IMR-90 (cell line): ENCODE data around the gene FMO1. TPM values are rescaled to one million over a fixed set of nuclear protein-coding genes. Genes with fewer than 3 reads are reported as not detected.

Experiments used
- ATAC-seq: fragments of 200-7000 bp; cut with Tn5 transposase; 2 replicates; pipeline ENCODE4 v1.9.1; 2020; ENCODE audit warnings: low read depth, mild to moderate bottlenecking, moderate library complexity
- BruUV-seq: library from RNA; stranded (reverse); fragments of 400-500 nt; replicated peaks from 2 replicates; lab custom pipeline; 2021; lab: Mats Ljungman, UMichigan
- CTCF ChIA-PET: fragments of 300-600 bp; formaldehyde crosslinking; extraction: SDS; loops from one replicate; lab custom pipeline; 2021; ENCODE audit warnings: antibody characterized with exemption; lab: Yijun Ruan, JAX
- POLR2A ChIA-PET: fragments of 300-600 bp; sonication (Branson Sonifier 250); formaldehyde crosslinking; loops from one replicate; lab custom pipeline; 2022; ENCODE audit warnings: antibody characterized with exemption; ENCODE audit not compliant: unreplicated experiment; lab: Charles Lee
- DNase-seq: peaks from one replicate; pipeline ENCODE4 v3.0.0; 2013
- H2AFZ ChIP-seq: replicated peaks from 2 replicates; pipeline ENCODE3; 2013; ENCODE audit warnings: low read length, mild to moderate bottlenecking; ENCODE audit not compliant: poor library complexity
- H2AK5ac ChIP-seq: 2 replicates; pipeline ENCODE4 v1.6.1; 2013; ENCODE audit warnings: low read depth, low read length, inconsistent platforms
- H2AK9ac ChIP-seq: replicated peaks from 2 replicates; pipeline ENCODE3; 2013; ENCODE audit warnings: mild to moderate bottlenecking, low read depth, low read length, moderate library complexity; ENCODE audit not compliant: poor library complexity
- H2BK120ac ChIP-seq: 2 replicates; pipeline ENCODE4 v1.6.1; 2013; ENCODE audit warnings: low read depth, low read length, inconsistent platforms
- H2BK15ac ChIP-seq: 3 replicates; pipeline ENCODE4 v1.6.1; 2013; ENCODE audit warnings: low read depth, low read length, inconsistent platforms
- H2BK20ac ChIP-seq: 2 replicates; pipeline ENCODE4 v1.6.1; 2013; ENCODE audit warnings: low read depth, mild to moderate bottlenecking, inconsistent platforms, low read length, moderate library complexity
- H2BK5ac ChIP-seq: 2 replicates; pipeline ENCODE4 v1.6.1; 2013; ENCODE audit warnings: mild to moderate bottlenecking, low read depth, low read length, inconsistent platforms; ENCODE audit not compliant: poor library complexity, severe bottlenecking
- H3K14ac ChIP-seq: replicated peaks from 2 replicates; pipeline ENCODE4 v1.6.1; 2013; ENCODE audit warnings: low read depth, low read length, inconsistent platforms
- H3K18ac ChIP-seq: 2 replicates; pipeline ENCODE4 v1.6.1; 2013; ENCODE audit warnings: low read depth, low read length, control low read depth
- H3K23ac ChIP-seq: 2 replicates; pipeline ENCODE4 v1.6.1; 2013; ENCODE audit warnings: low read depth, low read length, inconsistent platforms
- H3K27ac ChIP-seq: 2 replicates; pipeline ENCODE4 v1.5.1; 2013; ENCODE audit warnings: mild to moderate bottlenecking, control low read depth, low read length; ENCODE audit not compliant: insufficient read depth
- H3K27me3 ChIP-seq: 2 replicates; pipeline ENCODE4 v1.6.1; 2013; ENCODE audit warnings: low read length; ENCODE audit not compliant: control insufficient read depth, insufficient read depth
- H3K36me3 ChIP-seq: 2 replicates; pipeline ENCODE4 v1.6.1; 2013; ENCODE audit warnings: low read length, mixed read lengths; ENCODE audit not compliant: control insufficient read depth, insufficient read depth
- H3K4ac ChIP-seq: 2 replicates; pipeline ENCODE4 v1.6.1; 2013; ENCODE audit warnings: low read depth, low read length, inconsistent platforms
- H3K4me1 ChIP-seq: 2 replicates; pipeline ENCODE4 v1.6.1; 2013; ENCODE audit warnings: low read length, mixed read lengths; ENCODE audit not compliant: control insufficient read depth, insufficient read depth
- H3K4me2 ChIP-seq: 2 replicates; pipeline ENCODE4 v1.6.1; 2013; ENCODE audit warnings: low read depth, mild to moderate bottlenecking, control low read depth, low read length, moderate library complexity
- H3K4me3 ChIP-seq: 2 replicates; pipeline ENCODE4 v1.5.1; 2013; ENCODE audit warnings: low read depth, mild to moderate bottlenecking, control low read depth, low read length, moderate library complexity; ENCODE audit not compliant: insufficient read depth
- H3K56ac ChIP-seq: 2 replicates; pipeline ENCODE4 v1.6.1; 2013; ENCODE audit warnings: low read length, inconsistent platforms; ENCODE audit not compliant: insufficient read depth; ENCODE audit errors: extremely low read depth
- H3K79me1 ChIP-seq, 2 experiments: 2 replicates each; pipeline ENCODE4 v1.6.1; 2013; ENCODE audit warnings: low read length in 2 of 2, inconsistent platforms in 1 of 2, low read depth in 1 of 2
- H3K9ac ChIP-seq: 2 replicates; pipeline ENCODE4 v1.6.1; 2013; ENCODE audit warnings: low read depth, low read length, control low read depth
- H3K9me1 ChIP-seq: 2 replicates; pipeline ENCODE4 v1.6.1; 2013; ENCODE audit warnings: low read length, inconsistent platforms; ENCODE audit not compliant: insufficient read depth
- H3K9me3 ChIP-seq: 2 replicates; pipeline ENCODE4 v1.6.1; 2013; ENCODE audit warnings: low read length; ENCODE audit not compliant: control insufficient read depth, insufficient read depth
- H4K20me1 ChIP-seq: 2 replicates; pipeline ENCODE4 v1.6.1; 2013; ENCODE audit warnings: low read length, inconsistent platforms; ENCODE audit not compliant: insufficient read depth
- H4K5ac ChIP-seq: 2 replicates; pipeline ENCODE4 v1.6.1; 2013; ENCODE audit warnings: mild to moderate bottlenecking, low read depth, low read length, control low read depth
- H4K8ac ChIP-seq, 2 experiments: 2 replicates each; pipeline ENCODE4 v1.6.1; 2013; ENCODE audit warnings: low read depth in 2 of 2, low read length in 2 of 2, control low read depth in 1 of 2, inconsistent platforms in 1 of 2
- H4K91ac ChIP-seq: 2 replicates; pipeline ENCODE4 v1.6.1; 2013; ENCODE audit warnings: low read depth, low read length, inconsistent platforms; ENCODE audit not compliant: insufficient read depth
- CEBPB ChIP-seq: IDR thresholded peaks from 2 replicates; pipeline ENCODE4 v1.6.1; 2012; ENCODE audit warnings: low read depth, low read length, improper control_type of control experiment
- CHD1 ChIP-seq: IDR thresholded peaks from 2 replicates; pipeline ENCODE4 v1.6.1; 2012; ENCODE audit warnings: low read depth, low read length, improper control_type of control experiment
- ELK1 ChIP-seq: fragments of 150-350 bp; IDR thresholded peaks from 2 replicates; pipeline ENCODE4 v1.6.1; 2016; ENCODE audit warnings: low read depth, mild to moderate bottlenecking, low read length, moderate library complexity, borderline replicate concordance
- FOS ChIP-seq: fragments of 150-350 bp; IDR thresholded peaks from 2 replicates; pipeline ENCODE4 v1.6.1; 2016; ENCODE audit warnings: low read depth, low read length
- MAFK ChIP-seq: IDR thresholded peaks from 2 replicates; pipeline ENCODE4 v1.6.1; 2012; ENCODE audit warnings: low read depth, low read length, improper control_type of control experiment
- MAZ ChIP-seq: IDR thresholded peaks from 2 replicates; pipeline ENCODE4 v1.6.1; 2012; ENCODE audit warnings: low read depth, mild to moderate bottlenecking, low read length, improper control_type of control experiment, moderate library complexity, borderline replicate concordance
- MXI1 ChIP-seq: IDR thresholded peaks from 2 replicates; pipeline ENCODE4 v1.6.1; 2012; ENCODE audit warnings: low read depth, mild to moderate bottlenecking, low read length, moderate library complexity, borderline replicate concordance
- NFE2L2 ChIP-seq: fragments of 150-350 bp; IDR thresholded peaks from 2 replicates; pipeline ENCODE4 v1.6.1; 2016; ENCODE audit warnings: low read depth, mild to moderate bottlenecking, low read length
- POLR2A ChIP-seq: IDR thresholded peaks from 2 replicates; pipeline ENCODE4 v1.6.1; 2012; ENCODE audit warnings: mild to moderate bottlenecking, low read depth, low read length
- RCOR1 ChIP-seq: IDR thresholded peaks from 2 replicates; pipeline ENCODE4 v1.6.1; 2012; ENCODE audit warnings: mild to moderate bottlenecking, low read length, improper control_type of control experiment; ENCODE audit not compliant: insufficient replicate concordance
- RFX5 ChIP-seq: IDR thresholded peaks from 2 replicates; pipeline ENCODE4 v1.8.0; 2012; ENCODE audit warnings: low read depth, mild to moderate bottlenecking, low read length, moderate library complexity
- SMC3 ChIP-seq: fragments of 150-350 bp; IDR thresholded peaks from 2 replicates; pipeline ENCODE4 v1.6.1; 2016; ENCODE audit warnings: low read depth, mild to moderate bottlenecking, antibody characterized with exemption, low read length, moderate library complexity
- USF2 ChIP-seq: fragments of 150-350 bp; IDR thresholded peaks from 2 replicates; pipeline ENCODE4 v1.6.1; 2017; ENCODE audit warnings: mild to moderate bottlenecking, antibody characterized with exemption, low read length, low read depth
- WGBS, 2 experiments: methylation state at CpG; one replicate each; pipeline versions ENCODE4 v1.1.5 to v1.1.7; 2013; ENCODE audit warnings: missing lambda C conversion rate in 2 of 2; ENCODE audit not compliant: insufficient read length in 1 of 2; ENCODE audit errors: extremely low coverage in 2 of 2; 5-methylcytosine and 5-hydroxymethylcytosine counted together
- dilution Hi-C: fragments of 300-500 bp; cut with HindIII; formaldehyde crosslinking; loops from one replicate; pipeline ENCODE4 v1.14.3; 2018; ENCODE audit warnings: low sequenced_read_pairs; ENCODE audit not compliant: unreplicated experiment
- in situ Hi-C: fragments of 300-500 bp; cut with MboI; formaldehyde crosslinking; loops from 3 replicates; pipeline ENCODE4 v1.14.3; 2019; ENCODE audit warnings: low sequenced_read_pairs, inconsistent platforms, mixed read lengths
- intact Hi-C: fragments of 100-400 bp; cut with micrococcal nuclease; formaldehyde crosslinking; loops from 2 replicates; pipeline ENCODE4 v1.10.0; 2022
- polyA plus RNA-seq, 3 experiments: library from polyadenylated mRNA; depleted of rRNA; stranded (reverse); fragments of >200 nt; gene quantifications; 2 replicates each; pipeline ENCODE4 v1.2.3, GENCODE V29; 2012; ENCODE audit warnings: low replicate concordance in 1 of 3
- total RNA-seq: library from RNA; depleted of rRNA; stranded (reverse); fragments of >200 nt; gene quantifications from 2 replicates; pipeline ENCODE4 v1.2.3, GENCODE V29; 2012

The FMO1 gene
- total and polyA plus RNA-seq, 2 of the 4 experiments (the other 2 are of a cell fraction), result not detected

GRCh38 chr1:171217658-171218443 lies 30.4 kb upstream of the FMO1 start:
- H3K14ac ChIP-seq, result peak overlapping the region; percentile 89
- H4K8ac ChIP-seq, result peak overlapping the region; percentile 68 to 71; a peak in 3 of 4 replicates
- peak overlapping the region; percentile 75 for H4K5ac ChIP-seq
- H2BK15ac ChIP-seq, result peak overlapping the region; percentile 94; the same call in 2 of the 3 replicates
- ATAC-seq (no peak), DNase-seq (no peak)
- in situ Hi-C loops (no loop called here), dilution Hi-C loops (no loop called here), intact Hi-C loops (no loop called here)
- no peaks in the 10 kb centered on the region; the same call in 1 of the 2 replicates for H3K9me3 ChIP-seq
- H2BK5ac ChIP-seq, result peak overlapping the region; percentile 100
- H3K4me3 ChIP-seq, result no peak overlapping the region
- peak overlapping the region; percentile 86 for H2AK5ac ChIP-seq
- POLR2A ChIA-PET, result no interaction called here
- no peaks in the 10 kb centered on the region for H3K36me3 ChIP-seq
- H3K18ac ChIP-seq, result peak overlapping the region; percentile 93
- H3K9ac ChIP-seq, result no peak overlapping the region
- H4K91ac ChIP-seq, result peak overlapping the region; percentile 84
- H3K56ac ChIP-seq, result no peak overlapping the region
- TF ChIP-seq MAFK (no peak), CEBPB (no peak), ELK1 (no peak), POLR2A (no peak), MXI1 (no peak), RCOR1 (no peak), SMC3 (no peak), CHD1 (no peak), MAZ (no peak), NFE2L2 (no peak), RFX5 (no peak), USF2 (no peak), FOS (no peak)
- peak overlapping the region; percentile 94 for H2AK9ac ChIP-seq
- H3K4ac ChIP-seq, result peak overlapping the region; percentile 89
- H2BK20ac ChIP-seq, result peak overlapping the region; percentile 93
- BruUV-seq, result no TSS peak
- CTCF ChIA-PET, result interaction anchor here (0.6 kb wide), 1 partner anchor 334 kb away, joined by 3 read pairs; no protein-coding TSS in a partner anchor
- 100% methylated on average over 1 of the region's 9 CpGs; no CpG with 5 or more reads in 1 of the 2 experiments for WGBS, 2 experiments
- H3K4me2 ChIP-seq, result no peak overlapping the region
- H3K27ac ChIP-seq, result peak overlapping the region; percentile 87; the same call in 1 of the 2 replicates
- H3K23ac ChIP-seq, result peak overlapping the region; percentile 59; the same call in 1 of the 2 replicates
- peaks cover 16% of the 10 kb centered on the region for H3K4me1 ChIP-seq
- H3K27me3 ChIP-seq, result no peaks in the 10 kb centered on the region
- no peaks in the 10 kb centered on the region for H4K20me1 ChIP-seq
- H3K79me1 ChIP-seq, result no peaks in the 10 kb centered on the region
- peak overlapping the region; percentile 33 for H2AFZ ChIP-seq
- peak overlapping the region; percentile 96 for H2BK120ac ChIP-seq
- H3K9me1 ChIP-seq, result peaks cover 5% of the 10 kb centered on the region; the same call in 1 of the 2 replicates
